Endothelial cell of umbilical vein (primary cell): ENCODE results near the gene ARHGAP31. TPM values are rescaled to one million over a fixed set of nuclear protein-coding genes. Genes with fewer than 3 reads are reported as not detected.

Source experiments
- BruUV-seq: library from RNA; stranded (reverse); fragments of 400-500 nt; replicated peaks from 2 replicates; lab custom pipeline; 2021; lab: Mats Ljungman, UMichigan
- CTCF ChIA-PET: fragments of 300-600, 350-600 bp; sonication (Branson Sonifier 250); formaldehyde crosslinking; loops from one replicate; lab custom pipeline; 2021; ENCODE audit warnings: antibody characterized with exemption, inconsistent platforms; lab: Charles Lee
- POLR2A ChIA-PET: fragments of 300-600, 350-600 bp; sonication (Branson Sonifier 250); formaldehyde crosslinking; loops from one replicate; lab custom pipeline; 2021; ENCODE audit warnings: antibody characterized with exemption, inconsistent platforms; lab: Charles Lee
- DNase-seq: peaks from one replicate; pipeline ENCODE4 v3.0.0-alpha.2; 2011; ENCODE audit warnings: low read depth, low spot score
- FAIRE-seq: peaks from 2 replicates; lab custom pipeline; 2011; peaks lifted over from hg19 to GRCh38; lab: Jason Lieb, UNC
- H2AFZ ChIP-seq: 2 replicates; pipeline ENCODE4 v1.6.0; 2012; ENCODE audit warnings: low read depth, low read length, control low read depth, inconsistent platforms
- H3K27ac ChIP-seq: 2 replicates; pipeline ENCODE4 v1.5.1; 2011; ENCODE audit warnings: low read depth, mild to moderate bottlenecking, control low read depth, low read length, moderate library complexity; ENCODE audit not compliant: insufficient read depth
- H3K27me3 ChIP-seq, 2 experiments: 2 replicates each; pipeline versions ENCODE4 v1.6.0 to v1.6.1; 2011; ENCODE audit warnings: low read length in 2 of 2, mixed read lengths in 1 of 2; ENCODE audit not compliant: control insufficient read depth in 2 of 2, insufficient read depth in 2 of 2
- H3K36me3 ChIP-seq, 2 experiments: 2 replicates in 1 of 2; 3 replicates in 1 of 2; pipeline ENCODE4 v1.5.1; 2011; ENCODE audit warnings: low read length in 2 of 2, mild to moderate bottlenecking in 1 of 2, moderate library complexity in 1 of 2; ENCODE audit not compliant: control insufficient read depth in 2 of 2, insufficient read depth in 2 of 2; ENCODE audit errors: extremely low read depth in 1 of 2
- H3K4me1 ChIP-seq: 3 replicates; pipeline ENCODE4 v1.5.1; 2011; ENCODE audit warnings: mild to moderate bottlenecking, low read length; ENCODE audit not compliant: control insufficient read depth, insufficient read depth; ENCODE audit errors: extremely low read depth
- H3K4me2 ChIP-seq: 2 replicates; pipeline ENCODE4 v1.6.1; 2011; ENCODE audit warnings: low read length, control low read depth, mixed read lengths; ENCODE audit not compliant: insufficient read depth
- H3K4me3 ChIP-seq, 3 experiments: fragments of 200-600 bp in 1 of 3; sonication (generic), shearing (Covaris generic) in 1 of 3; replicated peaks in 1 of 3; 2 replicates each; pipeline ENCODE4 v1.5.1; 2011 to 2016; ENCODE audit warnings: control low read depth in 3 of 3, low read length in 3 of 3, mild to moderate bottlenecking in 2 of 3, inconsistent platforms in 1 of 3, low read depth in 1 of 3, moderate library complexity in 1 of 3; ENCODE audit not compliant: insufficient read depth in 1 of 3
- H3K79me2 ChIP-seq: 2 replicates; pipeline ENCODE4 v1.6.0; 2012; ENCODE audit warnings: low read length, inconsistent platforms; ENCODE audit not compliant: control insufficient read depth, insufficient read depth
- H3K9ac ChIP-seq: replicated peaks from 2 replicates; pipeline ENCODE3; 2011; ENCODE audit warnings: low read length, control low read depth; ENCODE audit not compliant: insufficient read depth; ENCODE audit errors: extremely low read depth
- H3K9me1 ChIP-seq: replicated peaks from 3 replicates; pipeline ENCODE4 v1.6.0; 2011; ENCODE audit warnings: mild to moderate bottlenecking, low read length; ENCODE audit not compliant: control insufficient read depth, insufficient read depth; ENCODE audit errors: extremely low read depth
- H3K9me3 ChIP-seq: replicated peaks from 2 replicates; pipeline ENCODE4 v1.5.1; 2012; ENCODE audit warnings: low read length, inconsistent platforms; ENCODE audit not compliant: control insufficient read depth, insufficient read depth
- H4K20me1 ChIP-seq: replicated peaks from 2 replicates; pipeline ENCODE3; 2011; ENCODE audit warnings: mild to moderate bottlenecking, low read length; ENCODE audit not compliant: control insufficient read depth, insufficient read depth; ENCODE audit errors: extremely low read depth
- EZH2 ChIP-seq: IDR thresholded peaks from 2 replicates; pipeline ENCODE4 v1.6.1; 2012; ENCODE audit warnings: borderline replicate concordance, low read depth, mild to moderate bottlenecking, moderate library complexity, low read length, inconsistent platforms; ENCODE audit not compliant: severe bottlenecking
- FOS ChIP-seq: IDR thresholded peaks from 2 replicates; pipeline ENCODE4 v1.6.1; 2011; ENCODE audit warnings: mild to moderate bottlenecking, low read length, moderate library complexity, borderline replicate concordance; ENCODE audit not compliant: insufficient read depth
- GATA2 ChIP-seq: IDR thresholded peaks from 2 replicates; pipeline ENCODE4 v1.7.0; 2011; ENCODE audit warnings: low read depth, mild to moderate bottlenecking, moderate library complexity, mixed read lengths, low read length; ENCODE audit not compliant: insufficient read length, insufficient read depth
- JUN ChIP-seq: IDR thresholded peaks from 2 replicates; pipeline ENCODE4 v1.6.1; 2011; ENCODE audit warnings: borderline replicate concordance, low read depth; ENCODE audit not compliant: insufficient read length, insufficient read depth
- MYC ChIP-seq: IDR thresholded peaks from one replicate; pipeline ENCODE4 v1.6.1; 2011; ENCODE audit warnings: mild to moderate bottlenecking, low read depth, low read length
- POLR2A ChIP-seq: IDR thresholded peaks from 2 replicates; pipeline ENCODE4 v1.6.1; 2012; ENCODE audit warnings: low read depth, mild to moderate bottlenecking, control low read depth, low read length
- POLR2AphosphoS5 ChIP-seq: IDR thresholded peaks from 2 replicates; pipeline ENCODE4 v1.6.1; 2012; ENCODE audit warnings: low read depth, mild to moderate bottlenecking, control low read depth, low read length, moderate library complexity; ENCODE audit not compliant: insufficient read depth
- dilution Hi-C: fragments of 300-500 bp; cut with MboI; formaldehyde crosslinking; loops from one replicate; pipeline ENCODE4 v1.15.0; 2019; ENCODE audit warnings: low sequenced_read_pairs; ENCODE audit not compliant: extremely low pct_ligation_motif_present
- intact Hi-C: fragments of 100-400 bp; cut with micrococcal nuclease; formaldehyde crosslinking; loops from one replicate; pipeline ENCODE4 v1.10.0; 2022
- polyA plus RNA-seq, 4 experiments: library from polyadenylated mRNA; depleted of rRNA in 3 of 4; stranded (reverse) in 3 of 4; unstranded in 1 of 4; fragments of >200 nt; gene quantifications; 2 replicates each; pipeline versions ENCODE4 v1.2.1 to v1.2.3, GENCODE V29; 2011 to 2012; ENCODE audit warnings: missing spikeins in 1 of 4
- total RNA-seq: library from RNA; stranded (reverse); gene quantifications from 2 replicates; pipeline ENCODE4 v1.2.3, GENCODE V29; 2021
- TF ChIP-seq, protein P1 (sequence below), 2 donors: IDR thresholded peaks; 1 replicate in 1 of 2; 2 replicates in 1 of 2; pipeline ENCODE4 v1.5.1; 2011; ENCODE audit warnings: low read length in 2 of 2, mild to moderate bottlenecking in 2 of 2, moderate library complexity in 2 of 2, control low read depth in 1 of 2, inconsistent platforms in 1 of 2, low read depth in 1 of 2; ENCODE audit not compliant: insufficient read depth in 1 of 2; ENCODE audit errors: extremely low read depth in 1 of 2
- TF ChIP-seq, protein P2 (sequence below): IDR thresholded peaks from 2 replicates; pipeline ENCODE4 v1.6.1; 2011; ENCODE audit not compliant: insufficient read depth, insufficient read length

The ARHGAP31 gene
- total and polyA plus RNA-seq, 2 donors (not counting 3 experiments of a cell fraction or from before 2014, with no cell fraction given), result 25.5 to 65.8 TPM

DNA sequence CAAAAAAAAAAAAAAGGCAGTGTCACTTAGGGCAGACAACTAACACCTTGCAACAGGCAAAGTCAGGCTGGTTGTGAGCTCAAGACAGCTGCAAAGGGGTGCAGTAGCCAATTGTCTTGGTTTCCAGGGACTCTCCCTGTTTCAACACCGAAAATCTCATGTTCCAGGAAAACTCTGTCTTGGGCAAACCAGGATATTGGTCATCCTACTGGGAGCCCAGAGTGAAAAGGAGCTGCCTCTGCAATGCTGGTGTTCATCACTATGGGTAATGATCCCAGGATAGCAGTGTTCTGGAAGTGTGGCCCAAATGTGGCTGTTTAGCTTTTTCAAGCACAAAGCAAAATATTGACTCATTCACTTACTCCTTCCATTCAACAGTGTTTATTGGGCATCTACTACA lies 82.6 kb downstream of the ARHGAP31 start:
- no peaks in the 10 kb centered on the region for H3K4me1 ChIP-seq
- peaks cover 2 to 23% of the 10 kb centered on the region in 2 experiments for H3K36me3 ChIP-seq
- dilution Hi-C loops (no loop called here), intact Hi-C loops (no loop called here)
- H3K4me3 ChIP-seq, result no peak overlapping the region
- no peak overlapping the region for H3K4me2 ChIP-seq
- CTCF ChIA-PET, result no interaction called here
- H3K27me3 ChIP-seq, result no peaks in the 10 kb centered on the region
- FAIRE-seq (no peak), DNase-seq (no peak)
- TF ChIP-seq POLR2AphosphoS5 (no peak), FOS (no peak), MYC (no peak), EZH2 (no peak), GATA2 (no peak), POLR2A (no peak), JUN (no peak)
- TF ChIP-seq, protein P1, sequence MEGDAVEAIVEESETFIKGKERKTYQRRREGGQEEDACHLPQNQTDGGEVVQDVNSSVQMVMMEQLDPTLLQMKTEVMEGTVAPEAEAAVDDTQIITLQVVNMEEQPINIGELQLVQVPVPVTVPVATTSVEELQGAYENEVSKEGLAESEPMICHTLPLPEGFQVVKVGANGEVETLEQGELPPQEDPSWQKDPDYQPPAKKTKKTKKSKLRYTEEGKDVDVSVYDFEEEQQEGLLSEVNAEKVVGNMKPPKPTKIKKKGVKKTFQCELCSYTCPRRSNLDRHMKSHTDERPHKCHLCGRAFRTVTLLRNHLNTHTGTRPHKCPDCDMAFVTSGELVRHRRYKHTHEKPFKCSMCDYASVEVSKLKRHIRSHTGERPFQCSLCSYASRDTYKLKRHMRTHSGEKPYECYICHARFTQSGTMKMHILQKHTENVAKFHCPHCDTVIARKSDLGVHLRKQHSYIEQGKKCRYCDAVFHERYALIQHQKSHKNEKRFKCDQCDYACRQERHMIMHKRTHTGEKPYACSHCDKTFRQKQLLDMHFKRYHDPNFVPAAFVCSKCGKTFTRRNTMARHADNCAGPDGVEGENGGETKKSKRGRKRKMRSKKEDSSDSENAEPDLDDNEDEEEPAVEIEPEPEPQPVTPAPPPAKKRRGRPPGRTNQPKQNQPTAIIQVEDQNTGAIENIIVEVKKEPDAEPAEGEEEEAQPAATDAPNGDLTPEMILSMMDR (IDR thresholded peaks at IDR 0.05; ENCODE audit: extremely low read depth in 1 of 2, insufficient read depth in 1 of 2, low read depth in 1 of 2, low read length in 2 of 2), result no peak
- TF ChIP-seq, protein P2, sequence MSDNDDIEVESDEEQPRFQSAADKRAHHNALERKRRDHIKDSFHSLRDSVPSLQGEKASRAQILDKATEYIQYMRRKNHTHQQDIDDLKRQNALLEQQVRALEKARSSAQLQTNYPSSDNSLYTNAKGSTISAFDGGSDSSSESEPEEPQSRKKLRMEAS, result no peak
- no peaks in the 10 kb centered on the region for H3K9me1 ChIP-seq
- no peak overlapping the region for H3K9ac ChIP-seq
- no peak overlapping the region for H2AFZ ChIP-seq
- no peaks in the 10 kb centered on the region for H4K20me1 ChIP-seq
- H3K27ac ChIP-seq, result no peak overlapping the region
- BruUV-seq, result no TSS peak
- H3K79me2 ChIP-seq, result no peaks in the 10 kb centered on the region
- POLR2A ChIA-PET, result no interaction called here
- no peaks in the 10 kb centered on the region for H3K9me3 ChIP-seq
